ENCODE data around the gene SCYL1.

DNA sequence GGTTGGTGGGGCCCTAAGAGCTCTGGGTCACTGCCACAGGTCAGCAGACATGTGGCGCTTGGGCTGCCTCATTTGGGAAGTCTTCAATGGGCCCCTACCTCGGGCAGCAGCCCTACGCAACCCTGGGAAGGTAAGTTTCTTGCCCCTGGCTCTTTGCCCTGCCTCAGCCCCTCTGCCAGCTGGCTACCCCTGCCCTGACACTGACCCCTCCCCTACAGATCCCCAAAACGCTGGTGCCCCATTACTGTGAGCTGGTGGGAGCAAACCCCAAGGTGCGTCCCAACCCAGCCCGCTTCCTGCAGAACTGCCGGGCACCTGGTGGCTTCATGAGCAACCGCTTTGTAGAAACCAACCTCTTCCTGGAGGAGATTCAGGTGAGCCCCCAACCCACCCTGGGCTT, 1.9 kb downstream of the SCYL1 start:
- TF ChIP-seq, protein P1, sequence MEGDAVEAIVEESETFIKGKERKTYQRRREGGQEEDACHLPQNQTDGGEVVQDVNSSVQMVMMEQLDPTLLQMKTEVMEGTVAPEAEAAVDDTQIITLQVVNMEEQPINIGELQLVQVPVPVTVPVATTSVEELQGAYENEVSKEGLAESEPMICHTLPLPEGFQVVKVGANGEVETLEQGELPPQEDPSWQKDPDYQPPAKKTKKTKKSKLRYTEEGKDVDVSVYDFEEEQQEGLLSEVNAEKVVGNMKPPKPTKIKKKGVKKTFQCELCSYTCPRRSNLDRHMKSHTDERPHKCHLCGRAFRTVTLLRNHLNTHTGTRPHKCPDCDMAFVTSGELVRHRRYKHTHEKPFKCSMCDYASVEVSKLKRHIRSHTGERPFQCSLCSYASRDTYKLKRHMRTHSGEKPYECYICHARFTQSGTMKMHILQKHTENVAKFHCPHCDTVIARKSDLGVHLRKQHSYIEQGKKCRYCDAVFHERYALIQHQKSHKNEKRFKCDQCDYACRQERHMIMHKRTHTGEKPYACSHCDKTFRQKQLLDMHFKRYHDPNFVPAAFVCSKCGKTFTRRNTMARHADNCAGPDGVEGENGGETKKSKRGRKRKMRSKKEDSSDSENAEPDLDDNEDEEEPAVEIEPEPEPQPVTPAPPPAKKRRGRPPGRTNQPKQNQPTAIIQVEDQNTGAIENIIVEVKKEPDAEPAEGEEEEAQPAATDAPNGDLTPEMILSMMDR (IDR thresholded peaks at IDR 0.05; ENCODE audit: low read length), result no peak
- TF ChIP-seq EZH2 (IDR thresholded peaks at IDR 0.05; ENCODE audit: borderline replicate concordance, low read length), result no peak
